ENCODE results near the gene CADM1. TPM values are rescaled to one million over a fixed set of nuclear protein-coding genes. Genes with fewer than 3 reads are reported as not detected.

CADM1 gene
- total RNA-seq, 2 experiments from 2014 or later: 59.7 to 89.7 TPM

DNA sequence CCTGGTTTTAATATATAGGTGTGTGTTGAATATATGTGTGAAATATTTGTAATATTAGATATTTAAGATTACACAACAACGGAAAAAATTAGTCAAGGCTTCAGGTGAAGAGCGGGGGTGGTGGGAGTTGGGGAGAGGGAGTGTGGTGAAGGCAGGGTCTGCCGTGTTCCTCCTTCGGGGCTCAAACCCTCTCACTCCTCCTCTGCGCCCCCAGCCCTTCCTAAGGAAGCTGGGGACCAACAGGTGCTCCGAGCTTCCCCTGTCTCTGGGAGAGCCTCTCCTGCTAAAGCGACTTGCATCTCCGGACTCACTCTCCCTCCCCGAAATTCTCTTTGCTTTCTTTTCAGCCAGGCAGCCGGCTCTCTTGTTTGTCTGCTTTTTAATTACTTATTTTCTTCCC is 960 bp upstream of the CADM1 start:
- Histone ChIP-seq H2AFZ (ENCODE audit: low read length) (peak overlapping the region; percentile 97), H3K9me3 (ENCODE audit: low read length) (no peaks in the 10 kb centered on the region), H3K4me1 (ENCODE audit: insufficient read depth, low read length, poor library complexity, severe bottlenecking) (peaks cover 25% of the 10 kb centered on the region), H3K4me3 (ENCODE audit: low read depth, low read length, poor library complexity, severe bottlenecking) (peak overlapping the region; percentile 77), H3K4me2 (ENCODE audit: low read length) (peak overlapping the region; percentile 76), H4K20me1 (ENCODE audit: insufficient read depth, low read length) (peaks cover 9% of the 10 kb centered on the region; the same call in 1 of the 2 replicates), H3K27ac (ENCODE audit: low read depth, low read length, poor library complexity, severe bottlenecking) (no peak overlapping the region), H3K79me2 (ENCODE audit: insufficient read depth, low read depth, low read length) (peaks cover 23% of the 10 kb centered on the region; the same call in 1 of the 2 replicates), H3K9me2 (ENCODE audit: insufficient read depth, low read length) (no peaks in the 10 kb centered on the region), H3K36me3 (ENCODE audit: insufficient read depth, low read length) (no peaks in the 10 kb centered on the region)
- ChIA-PET POLR2A (no interaction called here), CTCF (ENCODE audit: unreplicated experiment) (no interaction called here)
- DNase-seq (ENCODE audit: low spot score): no peak
- intact Hi-C loops (cut with micrococcal nuclease; ENCODE audit: unreplicated experiment): loop anchor here (2.0 to 10.0 kb wide), 2 partner anchors 430 to 772 kb away; no protein-coding TSS in a partner anchor
- no TSS peak for BruUV-seq (replicated peaks)
- TF ChIP-seq CTCF (conservative IDR thresholded peaks at IDR 0.05; ENCODE audit: low read length) (peak; percentile 1; the same call in 1 of the 2 replicates), EZH2phosphoT487 (IDR thresholded peaks at IDR 0.05; ENCODE audit: borderline replicate concordance, low read depth, low read length) (0 out of 2 replicates have a peak, but pooled peaks have one; percentile 56)

- peak overlapping the region; percentile 77 for H3K4me3 ChIP-seq (ENCODE audit: low read depth, low read length, poor library complexity, severe bottlenecking)
- POLR2A ChIA-PET: interaction anchor here (0.8 kb wide), 1 partner anchor 35 kb away, joined by 3 read pairs; no protein-coding TSS in a partner anchor
- H3K79me2 ChIP-seq (ENCODE audit: insufficient read depth, low read depth, low read length): peaks cover 36% of the 10 kb centered on the region
- peak overlapping the region; percentile 91 for H3K4me2 ChIP-seq (ENCODE audit: low read length)
- no peaks in the 10 kb centered on the region for H3K9me2 ChIP-seq (ENCODE audit: insufficient read depth, low read length)
- peaks cover 34% of the 10 kb centered on the region for H3K4me1 ChIP-seq (ENCODE audit: insufficient read depth, low read length, poor library complexity, severe bottlenecking)
- intact Hi-C loops (cut with micrococcal nuclease; ENCODE audit: unreplicated experiment): loop anchor here (1.0 to 10.0 kb wide), 8 partner anchors 35 to 773 kb away; no protein-coding TSS in a partner anchor
- peaks cover 17% of the 10 kb centered on the region; the same call in 1 of the 2 replicates for H4K20me1 ChIP-seq (ENCODE audit: insufficient read depth, low read length)
- TF ChIP-seq CTCF (conservative IDR thresholded peaks at IDR 0.05; ENCODE audit: low read length): no peak
- no peak for TF ChIP-seq EZH2phosphoT487 (IDR thresholded peaks at IDR 0.05; ENCODE audit: borderline replicate concordance, low read depth, low read length)
- H2AFZ ChIP-seq (ENCODE audit: low read length): peak overlapping the region; percentile 43; the same call in 1 of the 2 replicates
- peak overlapping the region; percentile 58 for H3K27ac ChIP-seq (ENCODE audit: low read depth, low read length, poor library complexity, severe bottlenecking)
- H3K36me3 ChIP-seq (ENCODE audit: insufficient read depth, low read length): no peaks in the 10 kb centered on the region
- BruUV-seq (replicated peaks): no TSS peak
- CTCF ChIA-PET (ENCODE audit: unreplicated experiment): interaction anchor here (0.9 kb wide), 1 partner anchor 10 kb away, joined by 4 read pairs; no protein-coding TSS in a partner anchor
- no peaks in the 10 kb centered on the region for H3K9me3 ChIP-seq (ENCODE audit: low read length)
- DNase-seq (ENCODE audit: low spot score): no peak
Observed at GRCh38 chr11:115503886-115504275, 334 bp downstream of the CADM1 start.
